GM19099 (cell line): ENCODE data around the gene MZB1.

ENCODE experiments used
- POLR2A ChIP-seq: IDR thresholded peaks from 3 replicates; pipeline ENCODE4 v1.6.1; 2011; ENCODE audit warnings: low read depth; ENCODE audit not compliant: insufficient read length; ENCODE audit errors: extremely low read depth

The MZB1 gene

DNA sequence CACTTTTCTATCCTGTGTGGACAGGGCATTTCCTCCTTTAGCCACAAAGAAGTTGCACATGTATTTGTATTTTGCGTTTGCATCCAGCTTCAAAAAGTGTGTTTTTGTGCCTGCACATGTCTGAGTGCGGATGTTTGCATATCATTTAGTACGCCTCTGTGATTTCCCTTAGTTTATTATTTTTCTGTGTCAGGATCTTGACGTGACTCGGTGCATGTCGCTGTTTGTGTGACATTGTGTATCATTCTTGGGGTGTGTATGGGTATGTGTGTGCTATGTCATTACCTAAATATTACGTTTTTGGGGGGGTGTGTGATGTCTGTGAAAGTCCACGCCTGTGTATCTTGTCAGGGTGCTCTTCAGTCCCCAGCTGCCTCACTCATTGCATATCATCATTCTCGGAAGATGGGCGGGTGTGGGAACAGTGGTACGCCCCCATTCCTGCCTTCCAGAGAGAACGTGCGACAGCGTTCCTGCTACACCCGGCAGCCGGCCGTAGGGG, 48.5 kb downstream of the MZB1 start:
- no peak for TF ChIP-seq POLR2A

GRCh38 chr5:139340051-139340450, 49.7 kb downstream of the MZB1 start:
- no peak for TF ChIP-seq POLR2A
